Body of pancreas (tissue), 4 donors: ENCODE results near the gene NUTM1.

Experiments used
- CTCF ChIP-seq, 7 experiments: fragments of 450-650 bp in 4 of 7; fragments of 200-600 bp in 3 of 7; sonication (generic) in 3 of 7; IDR thresholded peaks; one replicate each; pipeline ENCODE4 v1.5.1; 2016 to 2019; ENCODE audit warnings: antibody characterized with exemption in 7 of 7
- POLR2A ChIP-seq, 3 donors: fragments of 450-650 bp; IDR thresholded peaks; one replicate each; pipeline ENCODE4 v1.6.1; 2016; ENCODE audit warnings: antibody characterized with exemption in 3 of 3, mild to moderate bottlenecking in 2 of 3

GRCh38 chr15:34329006-34329405 is 14.1 kb upstream of the NUTM1 start:
- TF ChIP-seq POLR2A (IDR thresholded peaks at IDR 0.05) (no peak), CTCF (IDR thresholded peaks at IDR 0.05) (no peak)
